AG04450 (cell line): ENCODE measurements around the gene GAPT. TPM values are rescaled to one million over a fixed set of nuclear protein-coding genes. Genes with fewer than 3 reads are reported as not detected.

Experiments used
- CTCF ChIA-PET: fragments of 300-600, 350-600 bp; formaldehyde crosslinking; extraction: SDS; loops from one replicate; lab custom pipeline; 2022; ENCODE audit warnings: antibody characterized with exemption, inconsistent platforms; lab: Charles Lee
- POLR2A ChIA-PET: fragments of 350-600 bp; formaldehyde crosslinking; extraction: SDS; loops from one replicate; lab custom pipeline; 2021; ENCODE audit warnings: antibody characterized with exemption, inconsistent platforms; lab: Yijun Ruan, JAX
- DNase-seq: peaks from one replicate; pipeline ENCODE4 v3.0.0-alpha.2; 2011; ENCODE audit warnings: low read depth, low spot score
- H3K27ac ChIP-seq: one replicate; pipeline ENCODE4 v1.5.1; 2012; ENCODE audit warnings: low read depth, low read length, control low read depth
- H3K27me3 ChIP-seq: one replicate; pipeline ENCODE4 v1.6.0; 2012; ENCODE audit warnings: low read length; ENCODE audit not compliant: control insufficient read depth, insufficient read depth
- H3K4me3 ChIP-seq: 2 replicates; pipeline ENCODE4 v1.5.1; 2011; ENCODE audit warnings: mild to moderate bottlenecking, low read depth, low read length, control low read depth
- H3K9me3 ChIP-seq: 2 replicates; pipeline ENCODE4 v1.5.1; 2012; ENCODE audit warnings: low read length; ENCODE audit not compliant: control insufficient read depth, insufficient read depth
- CTCF ChIP-seq: IDR thresholded peaks from 2 replicates; pipeline ENCODE4 v1.5.1; 2011; ENCODE audit warnings: low read depth, low read length, control low read depth, inconsistent platforms
- polyA minus RNA-seq: library from RNA; depleted of rRNA, polyadenylated mRNA; stranded (reverse); fragments of >200 nt; gene quantifications from 2 replicates; pipeline ENCODE4 v1.2.3, GENCODE V29; 2011; rRNA and poly(A)+ RNA removed
- polyA plus RNA-seq: library from polyadenylated mRNA; depleted of rRNA; stranded (reverse); fragments of >200 nt; gene quantifications from 2 replicates; pipeline ENCODE4 v1.2.3, GENCODE V29; 2011; rRNA removed

Gene GAPT
- polyA plus RNA-seq (not detected in 2 replicates), polyA minus RNA-seq (not detected in 2 replicates)

DNA sequence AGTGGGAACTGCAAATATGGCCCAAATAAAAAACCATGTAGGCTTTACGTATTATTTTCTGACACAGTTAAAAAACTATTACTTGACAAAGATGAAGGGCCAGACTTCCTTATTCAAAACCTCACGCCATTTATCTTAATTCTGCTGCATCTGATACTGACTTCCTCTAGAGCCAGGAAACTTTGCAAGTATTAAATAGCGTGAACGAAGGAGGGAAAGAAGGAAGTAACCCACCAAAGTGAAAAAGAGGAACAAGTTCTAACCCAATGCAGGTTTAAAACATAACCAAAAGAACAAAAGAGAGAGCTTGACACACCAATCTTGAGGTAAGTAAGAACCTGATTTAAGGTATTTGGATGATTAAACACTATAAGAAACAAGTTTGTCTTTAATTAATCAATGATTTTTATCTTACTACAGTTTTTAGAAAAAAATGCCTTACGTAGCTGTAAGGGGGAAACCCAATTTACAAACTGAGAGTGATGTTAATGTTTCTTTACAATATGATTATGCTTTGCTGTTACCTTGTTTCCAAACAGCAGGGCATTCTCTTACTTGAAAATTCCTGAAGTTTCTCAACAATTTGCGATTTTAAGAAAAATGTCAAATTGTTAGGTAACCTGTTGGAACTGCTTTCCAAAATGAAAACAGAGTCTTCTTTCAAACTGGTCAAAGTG is at the start of gene GAPT:
TSS of gene GAPT (plus strand) at position 220 of the 677 bp plus-strand sequence. CDS start 3,102 bp downstream, outside the sequence.
- H3K9me3 ChIP-seq: no peaks in the 10 kb centered on the region
- CTCF ChIA-PET: no interaction called here
- H3K4me3 ChIP-seq: no peak within 1 kb of the TSS
- TF ChIP-seq CTCF: no peak
- no peak within 1 kb of the TSS for H3K27ac ChIP-seq
- no peak for DNase-seq
- POLR2A ChIA-PET: no interaction called here
- peaks cover 3% of the 10 kb centered on the region for H3K27me3 ChIP-seq

GRCh38 chr5:58444805-58445204 is 46.4 kb upstream of the GAPT start:
- TF ChIP-seq CTCF: no peak
- DNase-seq: no peak
- Histone ChIP-seq H3K27me3 (no peaks in the 10 kb centered on the region), H3K9me3 (peaks cover 5% of the 10 kb centered on the region; the same call in 1 of the 2 replicates), H3K4me3 (no peak overlapping the region), H3K27ac (no peak overlapping the region)
- CTCF ChIA-PET: no interaction called here
- POLR2A ChIA-PET: no interaction called here

DNA sequence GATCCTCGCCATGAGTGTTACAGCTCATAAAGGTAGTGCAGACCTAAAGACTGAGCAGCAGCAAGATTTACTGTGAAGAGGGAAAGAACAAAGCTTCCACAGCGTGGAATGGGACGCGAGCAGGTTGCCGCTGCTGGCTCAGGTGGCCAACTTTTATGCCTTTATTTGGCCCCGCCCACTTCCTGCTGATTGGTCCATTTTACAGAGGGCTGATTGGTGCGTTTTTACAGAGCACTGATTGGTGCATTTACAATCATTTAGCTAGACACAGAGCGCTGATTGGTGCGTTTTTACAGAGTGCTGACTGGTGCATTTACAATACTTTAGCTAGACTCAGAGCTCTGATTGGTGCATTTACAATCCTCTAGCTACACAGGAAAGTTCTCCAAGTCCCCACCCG is 45.2 kb upstream of the GAPT start:
- ChIA-PET CTCF (interaction anchor here (1.6 kb wide), 1 partner anchor 667 kb away, joined by 6 read pairs; no protein-coding TSS in a partner anchor), POLR2A (no interaction called here)
- Histone ChIP-seq H3K27me3 (no peaks in the 10 kb centered on the region), H3K27ac (no peak overlapping the region), H3K9me3 (peaks cover 5% of the 10 kb centered on the region; the same call in 1 of the 2 replicates), H3K4me3 (no peak overlapping the region)
- no peak for TF ChIP-seq CTCF
- no peak for DNase-seq

DNA sequence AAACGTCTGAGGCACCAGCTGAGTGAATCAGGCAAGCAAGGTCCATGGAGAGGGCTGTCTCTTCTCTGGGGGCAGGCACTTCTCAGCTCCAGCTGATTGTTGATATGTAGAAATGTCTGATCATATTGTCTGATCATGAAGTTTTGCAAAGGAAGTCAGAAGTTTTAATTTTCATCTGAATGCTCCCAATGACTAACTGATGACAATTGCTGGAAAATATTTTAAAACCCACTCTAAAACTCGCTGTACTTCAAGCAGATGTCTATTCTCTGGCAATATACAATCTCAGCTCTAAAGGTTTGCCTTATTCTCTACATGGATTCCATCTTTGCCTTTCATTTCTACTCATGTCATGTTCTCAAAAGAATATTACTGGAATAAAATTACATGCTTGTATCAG is 44.0 kb upstream of the GAPT start:
- Histone ChIP-seq H3K27me3 (no peaks in the 10 kb centered on the region), H3K27ac (no peak overlapping the region), H3K4me3 (no peak overlapping the region), H3K9me3 (peaks cover 5% of the 10 kb centered on the region; the same call in 1 of the 2 replicates)
- TF ChIP-seq CTCF: no peak
- POLR2A ChIA-PET: no interaction called here
- no peak for DNase-seq
- CTCF ChIA-PET: interaction anchor here (0.8 to 1.6 kb wide), 3 partner anchors 14 to 948 kb away, joined by 3 to 6 read pairs (median 3); no protein-coding TSS in a partner anchor

DNA sequence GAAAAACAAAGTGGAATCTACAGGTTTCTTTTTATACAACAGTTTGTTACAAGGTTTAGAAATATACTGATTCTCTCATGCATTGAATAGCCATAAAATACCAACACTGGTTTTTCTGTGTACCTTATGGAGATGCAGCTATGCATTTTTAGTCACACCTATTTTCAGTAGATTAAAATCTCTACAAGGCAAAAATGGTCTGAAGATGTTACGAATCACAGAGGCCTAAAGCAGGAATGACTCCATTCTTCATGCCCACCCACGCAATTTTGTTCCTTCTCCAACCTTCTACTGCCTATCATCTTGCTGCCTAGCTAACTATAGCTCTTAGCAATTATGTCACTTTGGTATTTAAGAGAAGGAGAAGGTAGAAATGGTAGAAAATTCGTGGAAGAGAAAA is 41.2 kb upstream of the GAPT start:
- TF ChIP-seq CTCF: no peak
- DNase-seq: no peak
- CTCF ChIA-PET: interaction anchor here (1.9 kb wide), 1 partner anchor 671 kb away, joined by 7 read pairs; no protein-coding TSS in a partner anchor
- Histone ChIP-seq H3K27ac (no peak overlapping the region), H3K27me3 (no peaks in the 10 kb centered on the region), H3K9me3 (peaks cover 5% of the 10 kb centered on the region; the same call in 1 of the 2 replicates), H3K4me3 (no peak overlapping the region)
- POLR2A ChIA-PET: interaction anchor here (1.5 kb wide), 1 partner anchor 671 kb away, joined by 5 read pairs; no protein-coding TSS in a partner anchor
